Neural progenitor cell (in vitro differentiated cells): ENCODE results near the gene APOOL. TPM values are rescaled to one million over a fixed set of nuclear protein-coding genes. Genes with fewer than 3 reads are reported as not detected.

Source experiments
- DNase-seq: peaks from one replicate; pipeline ENCODE4 v3.0.0-alpha.2; 2016; ENCODE audit warnings: low spot score
- H2AFZ ChIP-seq: fragments of 200-600 bp; sonication (generic); replicated peaks from 2 replicates; pipeline ENCODE4 v1.6.1; 2016; ENCODE audit warnings: antibody characterized with exemption
- H3F3A ChIP-seq: fragments of 200-600 bp; sonication (generic); 2 replicates; pipeline ENCODE4 v1.6.1; 2016; ENCODE audit warnings: antibody characterized with exemption, low read depth
- H3K27ac ChIP-seq: fragments of 200-600 bp; sonication (generic); 2 replicates; pipeline ENCODE4 v1.5.1; 2016; ENCODE audit warnings: mild to moderate bottlenecking
- H3K27me3 ChIP-seq: fragments of 200-600 bp; sonication (generic); 2 replicates; pipeline ENCODE4 v1.6.1; 2016; ENCODE audit warnings: mild to moderate bottlenecking, moderate library complexity
- H3K36me3 ChIP-seq: fragments of 200-600 bp; sonication (generic); 2 replicates; pipeline ENCODE4 v1.5.1; 2016
- H3K4me1 ChIP-seq: fragments of 200-600 bp; sonication (generic); 2 replicates; pipeline ENCODE4 v1.6.1; 2016; ENCODE audit warnings: mixed run types
- H3K4me2 ChIP-seq: fragments of 200-600 bp; sonication (generic); 2 replicates; pipeline ENCODE4 v1.6.1; 2016
- H3K4me3 ChIP-seq: fragments of 200-600 bp; sonication (generic); 2 replicates; pipeline ENCODE4 v1.5.1; 2016
- H3K79me2 ChIP-seq: fragments of 200-600 bp; sonication (generic); 2 replicates; pipeline ENCODE4 v1.6.1; 2016; ENCODE audit warnings: low read depth
- H3K9ac ChIP-seq: fragments of 200-600 bp; sonication (generic); 2 replicates; pipeline ENCODE4 v1.6.1; 2016
- H3K9me3 ChIP-seq: fragments of 200-600 bp; sonication (generic); 2 replicates; pipeline ENCODE4 v1.5.1; 2016; ENCODE audit warnings: low read depth
- H4K20me1 ChIP-seq: fragments of 200-600 bp; sonication (generic); 2 replicates; pipeline ENCODE4 v1.6.1; 2016; ENCODE audit warnings: low read depth
- H3K27ac Mint-ChIP-seq: 3 replicates; pipeline ENCODE4 v1.8.0; 2021; ENCODE audit warnings: mixed read lengths
- H3K27me3 Mint-ChIP-seq: 2 replicates; pipeline ENCODE4 v1.8.0; 2022; ENCODE audit warnings: low read depth, mild to moderate bottlenecking, inconsistent platforms, moderate library complexity, mixed read lengths; ENCODE audit not compliant: insufficient read depth
- H3K36me3 Mint-ChIP-seq: 3 replicates; pipeline ENCODE4 v1.8.0; 2021; ENCODE audit warnings: mixed read lengths
- H3K4me1 Mint-ChIP-seq: 3 replicates; pipeline ENCODE4 v1.8.0; 2021; ENCODE audit warnings: mixed read lengths
- H3K4me3 Mint-ChIP-seq: 3 replicates; pipeline ENCODE4 v1.8.0; 2021; ENCODE audit warnings: mild to moderate bottlenecking, moderate library complexity, mixed read lengths
- H3K9me3 Mint-ChIP-seq: 3 replicates; pipeline ENCODE4 v1.8.0; 2020; ENCODE audit warnings: mixed read lengths
- EZH2 ChIP-seq: fragments of 200-600 bp; sonication (generic); IDR thresholded peaks from 2 replicates; pipeline ENCODE4 v1.6.1; 2017; ENCODE audit warnings: antibody characterized with exemption, mild to moderate bottlenecking, moderate library complexity
- EZH2phosphoT487 ChIP-seq: fragments of 200-600 bp; sonication (generic); IDR thresholded peaks from 2 replicates; pipeline ENCODE4 v1.6.1; 2017; ENCODE audit warnings: antibody characterized with exemption
- total RNA-seq: library from RNA; depleted of rRNA; stranded (reverse); fragments of >200 nt; gene quantifications from 2 replicates; pipeline ENCODE4 v1.2.3, GENCODE V29; 2015; ENCODE audit warnings: low replicate concordance
- TF ChIP-seq, protein P1 (sequence below): fragments of 200-600 bp; sonication (generic); IDR thresholded peaks from 2 replicates; pipeline ENCODE4 v1.5.1; 2017; ENCODE audit warnings: antibody characterized with exemption, mild to moderate bottlenecking

Gene APOOL
- total RNA-seq, 1 donor from 2014 or later = 9.0 TPM

DNA sequence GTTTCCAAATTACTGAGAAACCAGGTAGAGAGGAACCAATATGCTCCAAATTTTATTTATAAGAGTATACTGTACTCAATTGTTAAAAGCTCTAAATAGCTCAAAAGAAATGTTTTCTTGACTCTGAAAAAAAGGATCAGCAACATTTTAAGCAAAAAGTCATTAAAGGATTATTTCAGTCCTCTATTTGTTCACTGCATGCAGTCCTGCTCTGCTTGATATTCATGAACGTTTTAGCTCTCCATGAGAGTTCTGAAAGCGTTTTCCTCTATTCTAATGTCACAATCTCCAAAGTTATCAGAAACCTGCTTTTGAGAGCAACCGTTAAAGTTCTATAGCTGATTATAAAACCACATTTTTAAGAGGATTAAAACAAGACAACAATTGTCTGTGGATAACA, 110.5 kb downstream of the APOOL start:
- H3K27ac ChIP-seq = no peak overlapping the region
- TF ChIP-seq, protein P1, sequence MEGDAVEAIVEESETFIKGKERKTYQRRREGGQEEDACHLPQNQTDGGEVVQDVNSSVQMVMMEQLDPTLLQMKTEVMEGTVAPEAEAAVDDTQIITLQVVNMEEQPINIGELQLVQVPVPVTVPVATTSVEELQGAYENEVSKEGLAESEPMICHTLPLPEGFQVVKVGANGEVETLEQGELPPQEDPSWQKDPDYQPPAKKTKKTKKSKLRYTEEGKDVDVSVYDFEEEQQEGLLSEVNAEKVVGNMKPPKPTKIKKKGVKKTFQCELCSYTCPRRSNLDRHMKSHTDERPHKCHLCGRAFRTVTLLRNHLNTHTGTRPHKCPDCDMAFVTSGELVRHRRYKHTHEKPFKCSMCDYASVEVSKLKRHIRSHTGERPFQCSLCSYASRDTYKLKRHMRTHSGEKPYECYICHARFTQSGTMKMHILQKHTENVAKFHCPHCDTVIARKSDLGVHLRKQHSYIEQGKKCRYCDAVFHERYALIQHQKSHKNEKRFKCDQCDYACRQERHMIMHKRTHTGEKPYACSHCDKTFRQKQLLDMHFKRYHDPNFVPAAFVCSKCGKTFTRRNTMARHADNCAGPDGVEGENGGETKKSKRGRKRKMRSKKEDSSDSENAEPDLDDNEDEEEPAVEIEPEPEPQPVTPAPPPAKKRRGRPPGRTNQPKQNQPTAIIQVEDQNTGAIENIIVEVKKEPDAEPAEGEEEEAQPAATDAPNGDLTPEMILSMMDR = no peak
- TF ChIP-seq EZH2 (no peak), EZH2phosphoT487 (no peak)
- H3K9ac ChIP-seq = no peak overlapping the region
- H3K4me3 ChIP-seq = no peak overlapping the region
- H3K4me1 ChIP-seq = no peaks in the 10 kb centered on the region
- H3K36me3 ChIP-seq = no peaks in the 10 kb centered on the region
- H2AFZ ChIP-seq = no peak overlapping the region
- DNase-seq = no peak
- no peaks in the 10 kb centered on the region for H3K4me1 Mint-ChIP-seq
- H3K9me3 Mint-ChIP-seq = peaks cover 3% of the 10 kb centered on the region
- no peak overlapping the region for H3K27ac Mint-ChIP-seq
- no peaks in the 10 kb centered on the region for H3K27me3 ChIP-seq
- H3K36me3 Mint-ChIP-seq = no peaks in the 10 kb centered on the region
- H3K9me3 ChIP-seq = no peaks in the 10 kb centered on the region
- no peaks in the 10 kb centered on the region for H3K27me3 Mint-ChIP-seq
- no peaks in the 10 kb centered on the region for H3F3A ChIP-seq
- no peaks in the 10 kb centered on the region for H4K20me1 ChIP-seq
- no peak overlapping the region for H3K4me3 Mint-ChIP-seq
- H3K4me2 ChIP-seq = no peak overlapping the region
- no peaks in the 10 kb centered on the region for H3K79me2 ChIP-seq

DNA sequence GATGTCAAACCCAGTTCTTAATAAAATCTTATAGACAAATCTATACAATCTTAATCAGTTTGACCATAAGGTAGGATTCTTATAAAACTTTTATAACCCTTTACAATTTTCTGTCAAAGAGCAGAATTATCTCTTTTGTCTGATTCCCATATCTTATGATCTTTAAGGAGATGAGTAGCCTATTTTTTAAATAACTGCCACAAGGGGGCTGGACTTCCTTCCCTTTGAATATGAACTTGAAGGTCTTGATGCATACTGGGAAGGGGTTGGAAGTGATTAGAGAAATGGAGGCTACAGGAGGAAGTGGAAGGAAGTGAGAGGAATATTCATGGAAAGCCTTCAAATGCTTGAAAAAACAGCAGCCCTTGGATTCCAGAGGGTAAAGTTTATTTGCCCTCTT, 111.1 kb downstream of the APOOL start:
- no peak overlapping the region for H3K27ac Mint-ChIP-seq
- H3K9me3 Mint-ChIP-seq = peaks cover 3% of the 10 kb centered on the region
- no peaks in the 10 kb centered on the region for H3K36me3 Mint-ChIP-seq

DNA sequence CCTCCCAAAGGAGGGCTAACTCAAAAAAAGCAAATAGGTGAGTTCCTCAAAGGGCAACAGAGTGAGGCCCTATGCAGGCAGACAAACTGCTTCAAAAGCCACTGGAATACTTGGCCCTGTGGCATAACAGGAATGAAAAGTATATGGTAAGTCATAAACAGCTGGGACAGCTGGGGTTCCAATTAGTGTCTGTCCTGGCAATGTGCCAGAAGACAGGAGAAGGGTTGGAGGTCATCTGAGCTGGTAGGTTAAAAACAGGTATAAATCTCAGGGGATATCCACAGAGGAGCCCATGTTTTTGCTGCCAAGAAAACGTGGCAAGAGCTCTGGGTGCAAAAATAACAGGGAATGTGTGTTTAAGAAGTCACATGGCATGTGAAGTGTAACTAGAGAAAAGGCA, 111.6 kb downstream of the APOOL start:
- H3K36me3 Mint-ChIP-seq = no peaks in the 10 kb centered on the region
- no peaks in the 10 kb centered on the region for H3K36me3 ChIP-seq
- no peaks in the 10 kb centered on the region for H3K4me1 Mint-ChIP-seq
- no peak overlapping the region for H3K4me2 ChIP-seq
- no peaks in the 10 kb centered on the region for H3F3A ChIP-seq
- H3K27me3 Mint-ChIP-seq = no peaks in the 10 kb centered on the region
- no peak overlapping the region for H3K4me3 ChIP-seq
- H3K4me1 ChIP-seq = no peaks in the 10 kb centered on the region
- no peaks in the 10 kb centered on the region for H4K20me1 ChIP-seq
- no peak overlapping the region for H3K4me3 Mint-ChIP-seq
- no peaks in the 10 kb centered on the region for H3K27me3 ChIP-seq
- no peak for DNase-seq
- no peaks in the 10 kb centered on the region for H3K9me3 ChIP-seq
- H3K27ac Mint-ChIP-seq = no peak overlapping the region
- H2AFZ ChIP-seq = no peak overlapping the region
- no peaks in the 10 kb centered on the region for H3K79me2 ChIP-seq
- no peak overlapping the region for H3K9ac ChIP-seq
- H3K27ac ChIP-seq = no peak overlapping the region
- TF ChIP-seq EZH2phosphoT487 (no peak), EZH2 (no peak)
- TF ChIP-seq, protein P1 = no peak
- H3K9me3 Mint-ChIP-seq = peaks cover 3% of the 10 kb centered on the region

More for the DNA sequence above, 111.1 kb downstream of the APOOL start:
- DNase-seq = no peak
- H3K4me3 ChIP-seq = no peak overlapping the region
- H3K27ac ChIP-seq = no peak overlapping the region
- no peak overlapping the region for H3K9ac ChIP-seq
- H3K79me2 ChIP-seq = no peaks in the 10 kb centered on the region
- H3K4me1 ChIP-seq = no peaks in the 10 kb centered on the region
- no peaks in the 10 kb centered on the region for H3F3A ChIP-seq
- H3K9me3 ChIP-seq = no peaks in the 10 kb centered on the region
- no peaks in the 10 kb centered on the region for H4K20me1 ChIP-seq
- Mint-ChIP-seq H3K27me3 (no peaks in the 10 kb centered on the region), H3K4me1 (no peaks in the 10 kb centered on the region), H3K4me3 (no peak overlapping the region)
- no peaks in the 10 kb centered on the region for H3K27me3 ChIP-seq
- no peaks in the 10 kb centered on the region for H3K36me3 ChIP-seq
- H2AFZ ChIP-seq = no peak overlapping the region
- no peak overlapping the region for H3K4me2 ChIP-seq
- TF ChIP-seq EZH2phosphoT487 (no peak), EZH2 (no peak)
- TF ChIP-seq, protein P1 = no peak

DNA sequence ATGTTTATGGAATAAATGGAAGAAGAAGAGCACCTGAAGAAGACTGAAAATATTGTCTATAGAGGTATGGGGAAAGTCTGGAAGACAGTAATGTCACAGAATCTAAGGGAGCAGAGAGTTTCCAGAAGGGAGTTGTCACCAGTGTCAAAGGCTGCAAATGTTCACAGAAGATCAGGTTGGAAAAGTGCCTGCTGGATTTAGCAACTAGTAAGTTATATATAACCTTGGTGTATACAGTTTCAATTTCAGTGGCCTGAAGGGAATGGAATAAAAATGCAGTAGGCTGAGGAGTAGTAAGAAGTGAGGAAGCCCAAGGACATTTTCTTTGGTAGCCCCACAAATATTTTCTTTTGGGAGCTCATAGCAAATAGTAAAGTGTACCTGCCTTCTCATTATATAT, 132.7 kb downstream of the APOOL start:
- Histone ChIP-seq H3K4me1 (no peaks in the 10 kb centered on the region), H3F3A (no peaks in the 10 kb centered on the region), H3K36me3 (no peaks in the 10 kb centered on the region), H4K20me1 (no peaks in the 10 kb centered on the region), H3K9ac (no peak overlapping the region), H3K4me3 (no peak overlapping the region), H3K79me2 (no peaks in the 10 kb centered on the region), H3K27ac (no peak overlapping the region), H2AFZ (no peak overlapping the region), H3K9me3 (no peaks in the 10 kb centered on the region), H3K4me2 (no peak overlapping the region), H3K27me3 (no peaks in the 10 kb centered on the region)
- H3K4me3 Mint-ChIP-seq = no peak overlapping the region
- no peak overlapping the region for H3K27ac Mint-ChIP-seq
- TF ChIP-seq, protein P1 = no peak
- no peak for TF ChIP-seq EZH2
- H3K4me1 Mint-ChIP-seq = no peaks in the 10 kb centered on the region
- peaks cover 6% of the 10 kb centered on the region for H3K9me3 Mint-ChIP-seq
- DNase-seq = no peak
- no peaks in the 10 kb centered on the region for H3K36me3 Mint-ChIP-seq
- no peaks in the 10 kb centered on the region for H3K27me3 Mint-ChIP-seq
